Keratinocyte (primary cell): ENCODE results near the gene DHRS11.

ENCODE experiments used
- CTCF ChIP-seq, 3 experiments: IDR thresholded peaks in 1 of 3; conservative IDR thresholded peaks in 1 of 3; optimal IDR thresholded peaks in 1 of 3; 2 replicates in 2 of 3; 3 replicates in 1 of 3; pipeline versions ENCODE3 to v1.5.1; 2011; ENCODE audit warnings: low read length in 3 of 3, mild to moderate bottlenecking in 3 of 3, moderate library complexity in 2 of 3, control low read depth in 1 of 3, inconsistent platforms in 1 of 3; ENCODE audit not compliant: insufficient read depth in 2 of 3; ENCODE audit errors: extremely low read depth in 1 of 3
- EZH2 ChIP-seq: IDR thresholded peaks from one replicate; pipeline ENCODE4 v1.6.1; 2012; ENCODE audit warnings: inconsistent platforms, mild to moderate bottlenecking, low read length, moderate library complexity

- no peak for TF ChIP-seq CTCF (optimal IDR thresholded peaks at IDR 0.05 in 1 of 3, IDR thresholded peaks at IDR 0.05 in 1 of 3, conservative IDR thresholded peaks at IDR 0.05 in 1 of 3; ENCODE audit: extremely low read depth in 1 of 3, insufficient read depth in 2 of 3, low read length in 3 of 3)
- TF ChIP-seq EZH2 = no peak
These were observed 8.8 kb downstream of the DHRS11 start for GRCh38 chr17:36600465-36600864.
